HG03280 (cell line): ENCODE results near the gene EEF1A1.
"Not testable (repeated sequence)": the region's sequence is repeated elsewhere in the genome, so short reads cannot be mapped to it uniquely, and the experiment has no call there.

ENCODE experiments used
- ATAC-seq: cut with Tn5 transposase; IDR thresholded peaks from one replicate; pipeline ENCODE4 v1.9.1; 2021; ENCODE audit warnings: mild to moderate bottlenecking, moderate library complexity; ENCODE audit not compliant: unreplicated experiment

The EEF1A1 gene

DNA sequence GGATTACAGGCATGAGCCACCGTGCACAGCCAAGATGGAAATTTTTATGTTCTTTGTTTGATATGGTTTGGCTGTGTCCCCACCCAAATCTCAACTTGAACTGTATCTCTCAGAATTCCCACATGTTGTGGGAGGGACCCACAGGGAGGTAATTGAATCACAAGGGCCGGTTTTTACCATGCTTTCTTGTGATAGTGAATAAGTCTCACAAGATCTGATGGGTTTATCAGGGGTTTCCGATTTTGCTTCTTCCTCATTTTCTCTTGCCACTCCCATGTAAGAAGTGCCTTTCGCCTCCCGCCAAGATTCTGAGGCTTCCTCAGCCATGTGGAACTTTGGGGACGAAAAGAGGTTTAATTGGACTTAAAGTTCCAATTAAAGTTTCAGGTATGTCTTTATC is 14.6 kb downstream of the EEF1A1 start:
- no peak for ATAC-seq

DNA sequence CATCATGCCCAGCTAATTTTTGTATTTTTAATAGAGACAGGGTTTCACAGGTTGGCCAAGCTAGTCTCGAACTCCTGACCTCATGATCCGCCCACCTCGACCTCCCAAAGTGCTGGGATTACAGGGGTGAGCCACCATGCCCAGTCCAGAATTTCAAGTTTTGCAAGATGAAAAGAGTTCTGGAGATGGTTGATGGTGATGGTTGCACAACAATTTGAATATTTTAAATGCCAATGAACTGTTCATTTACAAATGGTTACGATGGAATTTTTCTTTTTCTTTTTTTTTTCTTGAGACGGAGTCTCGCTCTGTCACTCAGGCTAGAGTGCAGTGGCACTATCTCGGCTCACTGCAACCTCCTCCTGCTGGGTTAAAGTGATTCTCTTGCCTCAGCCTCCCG is 15.1 kb downstream of the EEF1A1 start:
- ATAC-seq: not testable (repeated sequence)

- ATAC-seq: no peak
These were observed 15.7 kb downstream of the EEF1A1 start for GRCh38 chr6:73505142-73505541.

DNA sequence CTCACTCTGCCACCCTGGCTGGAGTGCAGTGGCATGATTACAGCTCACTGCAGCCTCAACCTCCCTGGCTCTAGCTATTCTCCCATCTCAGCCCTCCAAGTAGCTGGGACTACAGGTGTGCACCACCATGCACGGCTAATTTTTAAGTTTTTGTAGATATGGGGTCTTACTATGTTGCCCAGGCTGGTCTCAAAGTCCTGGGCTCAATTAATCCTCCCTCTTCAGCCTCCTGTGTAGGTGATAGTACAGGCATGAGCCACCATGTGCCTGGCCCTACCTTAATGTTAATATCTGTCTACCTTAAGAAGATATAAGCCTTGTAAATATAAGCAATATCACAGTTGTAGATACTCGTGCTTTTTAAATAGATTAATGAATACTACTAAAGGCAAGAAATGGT is 16.7 kb downstream of the EEF1A1 start:
- no peak for ATAC-seq

GRCh38 chr6:73503027-73503772 is 17.6 kb downstream of the EEF1A1 start:
- ATAC-seq: no peak

GRCh38 chr6:73497915-73498314 is 22.9 kb downstream of the EEF1A1 start:
- ATAC-seq: no peak

- ATAC-seq: no peak
These were observed 29.5 kb downstream of the EEF1A1 start for GRCh38 chr6:73491377-73491776.

- no peak for ATAC-seq
These were observed 33.4 kb downstream of the EEF1A1 start for GRCh38 chr6:73487473-73487872.

DNA sequence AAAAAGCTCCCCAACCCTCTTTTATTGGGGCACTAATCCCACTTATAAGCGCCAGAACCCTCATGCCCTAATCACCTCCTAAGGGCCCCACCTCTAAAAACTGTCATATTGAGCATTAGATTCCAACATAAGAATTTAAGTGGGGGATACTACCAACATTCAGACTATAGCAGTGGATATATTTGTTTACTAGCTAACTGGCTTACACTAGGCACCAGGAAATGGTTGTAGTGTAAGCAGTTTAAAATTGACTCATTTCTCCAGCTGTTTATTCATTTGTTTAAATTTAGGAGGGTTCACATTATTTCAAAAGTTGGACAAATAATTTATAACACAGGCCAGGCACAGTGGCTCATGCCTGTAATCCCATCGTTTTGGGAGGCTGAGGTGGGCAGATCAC is 36.4 kb downstream of the EEF1A1 start:
- ATAC-seq: no peak

DNA sequence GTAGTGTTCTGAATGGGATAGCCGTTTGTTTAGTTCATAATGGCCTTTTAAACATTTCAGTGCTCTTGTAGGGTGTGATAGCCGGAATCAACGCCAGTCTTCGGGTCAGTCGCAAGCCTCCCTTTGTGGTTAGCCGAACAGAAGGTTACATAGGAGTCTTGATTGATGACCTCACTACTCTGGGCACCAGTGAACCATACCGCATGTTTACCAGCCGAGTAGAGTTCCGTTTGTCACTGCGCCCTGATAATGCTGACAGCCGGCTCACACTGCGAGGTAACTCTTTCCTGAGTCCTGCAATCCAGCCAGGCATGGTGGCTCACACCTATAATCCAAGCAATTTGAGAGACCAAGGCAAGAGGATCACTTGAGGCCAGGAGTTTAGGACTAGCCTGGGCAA is 38.9 kb downstream of the EEF1A1 start:
- ATAC-seq: no peak

DNA sequence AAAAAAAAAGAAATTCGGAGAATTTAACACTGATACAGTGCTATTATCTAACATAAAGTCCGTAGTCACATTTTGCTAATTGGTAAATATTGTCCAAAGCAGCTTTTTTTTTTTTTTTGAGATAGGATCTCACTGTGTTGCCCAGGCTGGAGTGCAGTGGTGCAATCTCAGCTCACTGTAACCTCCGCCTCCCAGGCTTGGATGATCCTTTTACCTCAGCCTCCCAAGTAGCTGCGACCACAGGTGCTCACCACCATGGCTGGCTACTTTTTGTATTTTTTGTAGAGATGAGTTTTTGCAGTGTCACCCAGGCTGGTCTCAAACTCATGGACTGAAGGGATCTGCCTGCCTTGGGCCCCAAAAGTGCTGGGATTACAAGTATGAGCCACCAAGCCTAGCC is 43.4 kb downstream of the EEF1A1 start:
- ATAC-seq: no peak

- ATAC-seq: no peak
These were observed 44.1 kb downstream of the EEF1A1 start for GRCh38 chr6:73476723-73477122.

- peak; percentile 98 for ATAC-seq
These were observed 49.0 kb downstream of the EEF1A1 start for GRCh38 chr6:73471686-73472290.
